ENCODE data around the gene B9D1. TPM values are rescaled to one million over a fixed set of nuclear protein-coding genes. Genes with fewer than 3 reads are reported as not detected.

B9D1 gene
- total and polyA plus RNA-seq, 2 experiments from 2014 or later, result 35.2 to 63.5 TPM

- TF ChIP-seq CREB1 (CRISPR knock-in tag; IDR thresholded peaks at IDR 0.05; ENCODE audit: low read depth), result peak; percentile 79
- no peak for TF ChIP-seq NANOG (IDR thresholded peaks at IDR 0.05; ENCODE audit: borderline replicate concordance)
- TF ChIP-seq JUNB (IDR thresholded peaks at IDR 0.05; ENCODE audit: unreplicated experiment), result no peak
- no peak for TF ChIP-seq EZH2phosphoT487 (IDR thresholded peaks at IDR 0.05; ENCODE audit: unreplicated experiment)
- TF ChIP-seq, protein P1, sequence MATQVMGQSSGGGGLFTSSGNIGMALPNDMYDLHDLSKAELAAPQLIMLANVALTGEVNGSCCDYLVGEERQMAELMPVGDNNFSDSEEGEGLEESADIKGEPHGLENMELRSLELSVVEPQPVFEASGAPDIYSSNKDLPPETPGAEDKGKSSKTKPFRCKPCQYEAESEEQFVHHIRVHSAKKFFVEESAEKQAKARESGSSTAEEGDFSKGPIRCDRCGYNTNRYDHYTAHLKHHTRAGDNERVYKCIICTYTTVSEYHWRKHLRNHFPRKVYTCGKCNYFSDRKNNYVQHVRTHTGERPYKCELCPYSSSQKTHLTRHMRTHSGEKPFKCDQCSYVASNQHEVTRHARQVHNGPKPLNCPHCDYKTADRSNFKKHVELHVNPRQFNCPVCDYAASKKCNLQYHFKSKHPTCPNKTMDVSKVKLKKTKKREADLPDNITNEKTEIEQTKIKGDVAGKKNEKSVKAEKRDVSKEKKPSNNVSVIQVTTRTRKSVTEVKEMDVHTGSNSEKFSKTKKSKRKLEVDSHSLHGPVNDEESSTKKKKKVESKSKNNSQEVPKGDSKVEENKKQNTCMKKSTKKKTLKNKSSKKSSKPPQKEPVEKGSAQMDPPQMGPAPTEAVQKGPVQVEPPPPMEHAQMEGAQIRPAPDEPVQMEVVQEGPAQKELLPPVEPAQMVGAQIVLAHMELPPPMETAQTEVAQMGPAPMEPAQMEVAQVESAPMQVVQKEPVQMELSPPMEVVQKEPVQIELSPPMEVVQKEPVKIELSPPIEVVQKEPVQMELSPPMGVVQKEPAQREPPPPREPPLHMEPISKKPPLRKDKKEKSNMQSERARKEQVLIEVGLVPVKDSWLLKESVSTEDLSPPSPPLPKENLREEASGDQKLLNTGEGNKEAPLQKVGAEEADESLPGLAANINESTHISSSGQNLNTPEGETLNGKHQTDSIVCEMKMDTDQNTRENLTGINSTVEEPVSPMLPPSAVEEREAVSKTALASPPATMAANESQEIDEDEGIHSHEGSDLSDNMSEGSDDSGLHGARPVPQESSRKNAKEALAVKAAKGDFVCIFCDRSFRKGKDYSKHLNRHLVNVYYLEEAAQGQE (IDR thresholded peaks at IDR 0.05; ENCODE audit: unreplicated experiment), result no peak
- peak; percentile 15; the same call in 1 of the 2 replicates for TF ChIP-seq POLR2AphosphoS5 (IDR thresholded peaks at IDR 0.05; ENCODE audit: low read depth)
- TF ChIP-seq CTCF (conservative IDR thresholded peaks at IDR 0.05; ENCODE audit: low read depth in 2 of 2), result peak in 1 of 2 experiments; percentile 64; a peak in 3 of 4 replicates
- TF ChIP-seq STAT1 (IDR thresholded peaks at IDR 0.05; ENCODE audit: unreplicated experiment), result no peak
- no peak for TF ChIP-seq EZH2 (IDR thresholded peaks at IDR 0.05; ENCODE audit: low read depth, unreplicated experiment)
- TF ChIP-seq ZNF114 (CRISPR knock-in tag; IDR thresholded peaks at IDR 0.05), result no peak
These were observed 45.0 kb downstream of the B9D1 start (continued) for GRCh38 chr17:19317359-19318095.

DNA sequence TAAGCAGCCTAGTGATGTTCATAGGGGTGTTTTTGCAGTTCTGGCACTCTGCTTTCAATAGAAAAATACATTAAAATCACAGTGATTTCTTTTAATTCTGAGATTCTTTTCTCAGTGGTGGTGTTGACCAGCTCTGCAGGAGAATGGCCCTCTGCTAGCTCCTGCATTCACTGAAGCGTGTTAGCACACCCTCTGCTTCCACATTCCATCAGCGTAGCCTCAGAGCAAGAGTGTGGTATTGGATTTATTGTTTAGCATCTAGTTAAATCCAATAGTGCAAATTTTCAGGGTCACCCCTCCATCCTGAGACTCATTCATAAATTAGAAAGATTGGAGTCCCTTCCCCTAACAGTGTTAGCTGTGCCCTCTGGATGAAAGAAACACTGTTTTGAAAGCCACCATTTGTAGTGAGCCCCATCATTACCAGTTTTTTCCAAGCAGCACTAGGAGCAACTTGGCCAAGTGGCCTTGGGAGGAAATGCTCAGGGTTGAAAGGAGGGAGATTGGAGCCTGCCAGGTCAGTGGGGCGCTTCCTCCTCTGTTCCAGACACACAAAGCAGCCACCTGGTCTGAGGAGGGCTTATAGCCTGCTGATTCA is 45.7 kb downstream of the B9D1 start:
- H3K9me2 ChIP-seq (ENCODE audit: insufficient read depth), result no peaks in the 10 kb centered on the region
- Mint-ChIP-seq H3K27me3 (ENCODE audit: insufficient read depth, low read depth, poor library complexity) (peaks cover 11% of the 10 kb centered on the region), H3K36me3 (ENCODE audit: low read depth) (peaks cover 33% of the 10 kb centered on the region), H3K9me3 (no peaks in the 10 kb centered on the region; the same call in 2 of the 3 replicates), H3K4me3 (peak overlapping the region; percentile 31; the same call in 2 of the 3 replicates), H3K4me1 (peaks cover 37% of the 10 kb centered on the region), H3K27ac (peak overlapping the region; percentile 81)
- H3K4me2 ChIP-seq, result peak overlapping the region; percentile 54
- peaks cover 20% of the 10 kb centered on the region for H3K4me1 ChIP-seq (ENCODE audit: insufficient read depth)
- H3K27me3 ChIP-seq (ENCODE audit: insufficient read depth), result no peaks in the 10 kb centered on the region
- H2AFZ ChIP-seq, result no peak overlapping the region
- no peak for DNase-seq (ENCODE audit: low spot score)
- no peak overlapping the region for H3K4me3 ChIP-seq
- no peaks in the 10 kb centered on the region for H3K79me2 ChIP-seq (replicated peaks; ENCODE audit: insufficient read depth)
- H3K27ac ChIP-seq (ENCODE audit: low read depth), result peak overlapping the region; percentile 70
- 0 out of 2 replicates have a peak, but pooled peaks cover 2% of the 10 kb centered on the region for H3F3A ChIP-seq (replicated peaks; ENCODE audit: low read depth)
- H4K20me1 ChIP-seq (replicated peaks; ENCODE audit: insufficient read depth), result no peaks in the 10 kb centered on the region; the same call in none of the 2 replicates
- ATAC-seq, result no peak
- H3K36me3 ChIP-seq (ENCODE audit: insufficient read depth), result 0 out of 2 replicates have a peak, but pooled peaks cover 3% of the 10 kb centered on the region
- TF ChIP-seq, protein P1 (IDR thresholded peaks at IDR 0.05; ENCODE audit: unreplicated experiment), result no peak
- no peak for TF ChIP-seq JUNB (IDR thresholded peaks at IDR 0.05; ENCODE audit: unreplicated experiment)
- TF ChIP-seq STAT1 (IDR thresholded peaks at IDR 0.05; ENCODE audit: unreplicated experiment), result no peak
- TF ChIP-seq EZH2 (IDR thresholded peaks at IDR 0.05; ENCODE audit: low read depth, unreplicated experiment), result no peak
- TF ChIP-seq ETS1 (IDR thresholded peaks at IDR 0.05), result no peak
- no peak for TF ChIP-seq ZNF331 (CRISPR knock-in tag; IDR thresholded peaks at IDR 0.05; ENCODE audit: low read depth)
- TF ChIP-seq EZH2phosphoT487 (IDR thresholded peaks at IDR 0.05; ENCODE audit: unreplicated experiment), result no peak
- TF ChIP-seq CREB1 (CRISPR knock-in tag; IDR thresholded peaks at IDR 0.05; ENCODE audit: low read depth), result no peak
